DOHH2 (cell line): ENCODE results near the gene LGALS7.

ENCODE experiments used
- H3F3A ChIP-seq: fragments of 200-600 bp; sonication (generic), shearing (Covaris generic); 2 replicates; pipeline ENCODE4 v1.6.0; 2016; ENCODE audit warnings: antibody characterized with exemption, mild to moderate bottlenecking; ENCODE audit not compliant: control insufficient read depth, insufficient read depth
- H3K27ac ChIP-seq: fragments of 200-600 bp; sonication (generic); 2 replicates; pipeline ENCODE4 v1.5.1; 2014; ENCODE audit warnings: low read depth, mild to moderate bottlenecking, low read length, moderate library complexity
- H3K27me3 ChIP-seq: fragments of 200-600 bp; sonication (generic); 2 replicates; pipeline ENCODE4 v1.6.1; 2014; ENCODE audit warnings: mild to moderate bottlenecking, low read length, mixed read lengths; ENCODE audit not compliant: control insufficient read depth
- H3K36me3 ChIP-seq: fragments of 200-600 bp; sonication (generic); 2 replicates; pipeline ENCODE4 v1.6.1; 2014; ENCODE audit warnings: mild to moderate bottlenecking, low read length, moderate library complexity, mixed read lengths; ENCODE audit not compliant: control insufficient read depth
- H3K4me1 ChIP-seq: fragments of 200-600 bp; sonication (generic); 2 replicates; pipeline ENCODE4 v1.6.1; 2014; ENCODE audit warnings: mild to moderate bottlenecking, low read length, mixed read lengths; ENCODE audit not compliant: control insufficient read depth
- H3K4me2 ChIP-seq: fragments of 200-600 bp; sonication (generic); 2 replicates; pipeline ENCODE4 v1.6.0; 2014; ENCODE audit warnings: mild to moderate bottlenecking, low read length, moderate library complexity
- H3K4me3 ChIP-seq: fragments of 200-600 bp; sonication (generic); 2 replicates; pipeline ENCODE4 v1.5.1; 2014; ENCODE audit warnings: mild to moderate bottlenecking, low read length, mixed read lengths
- H3K79me2 ChIP-seq: fragments of 200-600 bp; sonication (generic); 2 replicates; pipeline ENCODE4 v1.6.1; 2014; ENCODE audit warnings: mild to moderate bottlenecking, low read length, mixed read lengths; ENCODE audit not compliant: control insufficient read depth
- H3K9me2 ChIP-seq: fragments of 200-600 bp; sonication (generic); replicated peaks from 2 replicates; pipeline ENCODE4 v1.6.1; 2014; ENCODE audit warnings: mild to moderate bottlenecking, low read length, mixed read lengths; ENCODE audit not compliant: control insufficient read depth
- H3K9me3 ChIP-seq: fragments of 200-600 bp; sonication (generic); 2 replicates; pipeline ENCODE4 v1.6.1; 2014; ENCODE audit warnings: antibody characterized with exemption, low read length, mixed read lengths; ENCODE audit not compliant: control insufficient read depth, insufficient read depth
- H4K20me1 ChIP-seq: fragments of 200-600 bp; sonication (generic); 2 replicates; pipeline ENCODE4 v1.6.0; 2014; ENCODE audit warnings: low read depth, mild to moderate bottlenecking, antibody characterized with exemption, low read length, moderate library complexity; ENCODE audit not compliant: control insufficient read depth, insufficient read depth
- EZH2phosphoT487 ChIP-seq: fragments of 200-600 bp; sonication (generic); IDR thresholded peaks from 2 replicates; pipeline ENCODE4 v1.6.1; 2017; ENCODE audit warnings: borderline replicate concordance, mild to moderate bottlenecking, antibody characterized with exemption, low read length, moderate library complexity, mixed read lengths
- TF ChIP-seq, protein P1 (sequence below): fragments of 200-600 bp; sonication (generic); IDR thresholded peaks from one replicate; pipeline ENCODE4 v1.5.1; 2014; ENCODE audit warnings: antibody characterized with exemption, mild to moderate bottlenecking, low read depth, low read length; ENCODE audit not compliant: poor library complexity, severe bottlenecking

The LGALS7 gene

GRCh38 chr19:38723606-38723965 is 49.7 kb downstream of the LGALS7 start:
- Histone ChIP-seq H3K9me3 (no peaks in the 10 kb centered on the region), H3K79me2 (no peaks in the 10 kb centered on the region), H3K4me2 (no peak overlapping the region), H3K27me3 (no peaks in the 10 kb centered on the region), H3K9me2 (no peaks in the 10 kb centered on the region), H4K20me1 (no peaks in the 10 kb centered on the region), H3F3A (no peaks in the 10 kb centered on the region), H3K4me1 (no peaks in the 10 kb centered on the region), H3K36me3 (peaks cover 62% of the 10 kb centered on the region), H3K27ac (no peak overlapping the region), H3K4me3 (no peak overlapping the region)
- no peak for TF ChIP-seq EZH2phosphoT487
- TF ChIP-seq, protein P1, sequence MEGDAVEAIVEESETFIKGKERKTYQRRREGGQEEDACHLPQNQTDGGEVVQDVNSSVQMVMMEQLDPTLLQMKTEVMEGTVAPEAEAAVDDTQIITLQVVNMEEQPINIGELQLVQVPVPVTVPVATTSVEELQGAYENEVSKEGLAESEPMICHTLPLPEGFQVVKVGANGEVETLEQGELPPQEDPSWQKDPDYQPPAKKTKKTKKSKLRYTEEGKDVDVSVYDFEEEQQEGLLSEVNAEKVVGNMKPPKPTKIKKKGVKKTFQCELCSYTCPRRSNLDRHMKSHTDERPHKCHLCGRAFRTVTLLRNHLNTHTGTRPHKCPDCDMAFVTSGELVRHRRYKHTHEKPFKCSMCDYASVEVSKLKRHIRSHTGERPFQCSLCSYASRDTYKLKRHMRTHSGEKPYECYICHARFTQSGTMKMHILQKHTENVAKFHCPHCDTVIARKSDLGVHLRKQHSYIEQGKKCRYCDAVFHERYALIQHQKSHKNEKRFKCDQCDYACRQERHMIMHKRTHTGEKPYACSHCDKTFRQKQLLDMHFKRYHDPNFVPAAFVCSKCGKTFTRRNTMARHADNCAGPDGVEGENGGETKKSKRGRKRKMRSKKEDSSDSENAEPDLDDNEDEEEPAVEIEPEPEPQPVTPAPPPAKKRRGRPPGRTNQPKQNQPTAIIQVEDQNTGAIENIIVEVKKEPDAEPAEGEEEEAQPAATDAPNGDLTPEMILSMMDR: no peak

GRCh38 chr19:38722947-38723605 is 50.2 kb downstream of the LGALS7 start:
- Histone ChIP-seq H3K9me3 (no peaks in the 10 kb centered on the region), H3K36me3 (peaks cover 62% of the 10 kb centered on the region), H3K9me2 (no peaks in the 10 kb centered on the region), H3K27ac (no peak overlapping the region), H3K79me2 (no peaks in the 10 kb centered on the region), H3K4me1 (no peaks in the 10 kb centered on the region), H3F3A (no peaks in the 10 kb centered on the region), H3K4me2 (no peak overlapping the region), H4K20me1 (no peaks in the 10 kb centered on the region), H3K27me3 (no peaks in the 10 kb centered on the region), H3K4me3 (no peak overlapping the region)
- no peak for TF ChIP-seq EZH2phosphoT487
- TF ChIP-seq, protein P1: no peak

GRCh38 chr19:38721979-38722773 is 51.1 kb downstream of the LGALS7 start:
- peaks cover 71% of the 10 kb centered on the region for H3K36me3 ChIP-seq

More at GRCh38 chr19:38721979-38722773, 51.1 kb downstream of the LGALS7 start:
- H3K4me2 ChIP-seq: no peak overlapping the region
- no peaks in the 10 kb centered on the region for H3F3A ChIP-seq
- no peaks in the 10 kb centered on the region for H3K27me3 ChIP-seq
- no peak overlapping the region for H3K27ac ChIP-seq
- H3K4me1 ChIP-seq: no peaks in the 10 kb centered on the region
- H3K4me3 ChIP-seq: no peak overlapping the region
- H3K9me2 ChIP-seq: no peaks in the 10 kb centered on the region
- no peaks in the 10 kb centered on the region for H3K79me2 ChIP-seq
- H3K9me3 ChIP-seq: no peaks in the 10 kb centered on the region
- no peaks in the 10 kb centered on the region for H4K20me1 ChIP-seq
- TF ChIP-seq, protein P1: no peak
- no peak for TF ChIP-seq EZH2phosphoT487
